ENCODE measurements around the gene REPS2.

Gene REPS2

GRCh38 chrX:17182317-17182716 lies 235.9 kb downstream of the REPS2 start:
- H3K27me3 ChIP-seq (ENCODE audit: insufficient read depth, low read length): no peaks in the 10 kb centered on the region
- no peaks in the 10 kb centered on the region for H3K36me3 ChIP-seq (ENCODE audit: insufficient read depth, low read length)
- H3K9me3 ChIP-seq (ENCODE audit: insufficient read depth, low read depth, low read length): no peaks in the 10 kb centered on the region
- H3K9ac ChIP-seq (ENCODE audit: low read depth, low read length): no peak overlapping the region
- H3K4me3 ChIP-seq (ENCODE audit: low read length): no peak overlapping the region
- no peaks in the 10 kb centered on the region for H3K4me1 ChIP-seq (ENCODE audit: insufficient read depth, low read length)
- H3K27ac ChIP-seq (ENCODE audit: low read depth, low read length): no peak overlapping the region
- 89% methylated on average over 3 of the region's 3 CpGs for WGBS

- 84% methylated on average over 2 of the region's 2 CpGs for WGBS
- no peaks in the 10 kb centered on the region for H3K9me3 ChIP-seq (ENCODE audit: insufficient read depth, low read depth, low read length)
- H3K4me1 ChIP-seq (ENCODE audit: insufficient read depth, low read length): no peaks in the 10 kb centered on the region
- H3K9ac ChIP-seq (ENCODE audit: low read depth, low read length): no peak overlapping the region
- no peaks in the 10 kb centered on the region for H3K36me3 ChIP-seq (ENCODE audit: insufficient read depth, low read length)
- no peak overlapping the region for H3K27ac ChIP-seq (ENCODE audit: low read depth, low read length)
- H3K4me3 ChIP-seq (ENCODE audit: low read length): no peak overlapping the region
- H3K27me3 ChIP-seq (ENCODE audit: insufficient read depth, low read length): no peaks in the 10 kb centered on the region
Measured at GRCh38 chrX:17183566-17183965, 237.1 kb downstream of the REPS2 start.

- 95% methylated on average over 4 of the region's 5 CpGs for WGBS
Measured at GRCh38 chrX:17185431-17185830, 239.0 kb downstream of the REPS2 start.

GRCh38 chrX:17187136-17187756 lies 240.8 kb downstream of the REPS2 start:
- WGBS: 79% methylated on average over 7 of the region's 7 CpGs
- H3K9ac ChIP-seq (ENCODE audit: low read depth, low read length): no peak overlapping the region
- no peaks in the 10 kb centered on the region for H3K9me3 ChIP-seq (ENCODE audit: insufficient read depth, low read depth, low read length)
- no peak overlapping the region for H3K27ac ChIP-seq (ENCODE audit: low read depth, low read length)
- no peak overlapping the region for H3K4me3 ChIP-seq (ENCODE audit: low read length)
- H3K36me3 ChIP-seq (ENCODE audit: insufficient read depth, low read length): no peaks in the 10 kb centered on the region
- no peaks in the 10 kb centered on the region for H3K4me1 ChIP-seq (ENCODE audit: insufficient read depth, low read length)
- no peaks in the 10 kb centered on the region for H3K27me3 ChIP-seq (ENCODE audit: insufficient read depth, low read length)

More at GRCh38 chrX:17185431-17185830, 239.0 kb downstream of the REPS2 start:
- H3K36me3 ChIP-seq (ENCODE audit: insufficient read depth, low read length): no peaks in the 10 kb centered on the region
- H3K27ac ChIP-seq (ENCODE audit: low read depth, low read length): no peak overlapping the region
- no peaks in the 10 kb centered on the region for H3K4me1 ChIP-seq (ENCODE audit: insufficient read depth, low read length)
- H3K27me3 ChIP-seq (ENCODE audit: insufficient read depth, low read length): no peaks in the 10 kb centered on the region
- no peak overlapping the region for H3K4me3 ChIP-seq (ENCODE audit: low read length)
- no peak overlapping the region for H3K9ac ChIP-seq (ENCODE audit: low read depth, low read length)
- H3K9me3 ChIP-seq (ENCODE audit: insufficient read depth, low read depth, low read length): no peaks in the 10 kb centered on the region

GRCh38 chrX:17192106-17192505 lies 245.6 kb downstream of the REPS2 start:
- H3K27ac ChIP-seq (ENCODE audit: low read depth, low read length): no peak overlapping the region
- no peaks in the 10 kb centered on the region for H3K36me3 ChIP-seq (ENCODE audit: insufficient read depth, low read length)
- 96% methylated on average over 8 of the region's 8 CpGs for WGBS
- no peaks in the 10 kb centered on the region for H3K4me1 ChIP-seq (ENCODE audit: insufficient read depth, low read length)
- H3K4me3 ChIP-seq (ENCODE audit: low read length): no peak overlapping the region
- H3K9ac ChIP-seq (ENCODE audit: low read depth, low read length): no peak overlapping the region
- H3K27me3 ChIP-seq (ENCODE audit: insufficient read depth, low read length): no peaks in the 10 kb centered on the region
- no peaks in the 10 kb centered on the region for H3K9me3 ChIP-seq (ENCODE audit: insufficient read depth, low read depth, low read length)

All from HUES64 (cell line).